Erythroblast (primary cell): ENCODE data around the gene EYA2.

Source experiments
- GATA1 ChIP-seq: IDR thresholded peaks from 2 replicates; pipeline ENCODE4 v1.6.1; 2011; ENCODE audit warnings: low read depth, mild to moderate bottlenecking, control low read depth, low read length, moderate library complexity
- POLR2A ChIP-seq: IDR thresholded peaks from 2 replicates; pipeline ENCODE4 v1.6.1; 2011; ENCODE audit warnings: mild to moderate bottlenecking, low read length

GRCh38 chr20:47049771-47050170 is 155.1 kb downstream of the EYA2 start:
- no peak for TF ChIP-seq POLR2A
- TF ChIP-seq GATA1: no peak
